Effector memory CD4-positive, alpha-beta T cell (primary cell): ENCODE measurements around the gene RRP15.

Source experiments
- DNase-seq, 3 donors: peaks; one replicate each; pipeline ENCODE4 v3.0.0-alpha.2; 2020
- H3K27ac ChIP-seq: 2 replicates; pipeline ENCODE4 v1.7.0; 2013; ENCODE audit warnings: mild to moderate bottlenecking, low read length, moderate library complexity; ENCODE audit not compliant: insufficient read depth, poor library complexity, severe bottlenecking
- H3K27me3 ChIP-seq: replicated peaks from 2 replicates; pipeline ENCODE4 v1.7.0; 2013; ENCODE audit warnings: mild to moderate bottlenecking, low read length; ENCODE audit not compliant: insufficient read depth, control insufficient read depth, poor library complexity, severe bottlenecking
- H3K36me3 ChIP-seq: 2 replicates; pipeline ENCODE4 v1.7.0; 2013; ENCODE audit warnings: mild to moderate bottlenecking, low read length, moderate library complexity; ENCODE audit not compliant: control insufficient read depth, insufficient read depth
- H3K4me1 ChIP-seq: 2 replicates; pipeline ENCODE4 v1.7.0; 2013; ENCODE audit warnings: low read length, mild to moderate bottlenecking; ENCODE audit not compliant: control insufficient read depth, insufficient read depth, poor library complexity, severe bottlenecking
- H3K4me3 ChIP-seq: 2 replicates; pipeline ENCODE4 v1.7.0; 2013; ENCODE audit warnings: low read length, low read depth, mild to moderate bottlenecking; ENCODE audit not compliant: insufficient read depth, poor library complexity, severe bottlenecking
- H3K9me3 ChIP-seq: 2 replicates; pipeline ENCODE4 v1.7.0; 2013; ENCODE audit warnings: mild to moderate bottlenecking, low read length, moderate library complexity; ENCODE audit not compliant: control insufficient read depth

Gene RRP15

DNA sequence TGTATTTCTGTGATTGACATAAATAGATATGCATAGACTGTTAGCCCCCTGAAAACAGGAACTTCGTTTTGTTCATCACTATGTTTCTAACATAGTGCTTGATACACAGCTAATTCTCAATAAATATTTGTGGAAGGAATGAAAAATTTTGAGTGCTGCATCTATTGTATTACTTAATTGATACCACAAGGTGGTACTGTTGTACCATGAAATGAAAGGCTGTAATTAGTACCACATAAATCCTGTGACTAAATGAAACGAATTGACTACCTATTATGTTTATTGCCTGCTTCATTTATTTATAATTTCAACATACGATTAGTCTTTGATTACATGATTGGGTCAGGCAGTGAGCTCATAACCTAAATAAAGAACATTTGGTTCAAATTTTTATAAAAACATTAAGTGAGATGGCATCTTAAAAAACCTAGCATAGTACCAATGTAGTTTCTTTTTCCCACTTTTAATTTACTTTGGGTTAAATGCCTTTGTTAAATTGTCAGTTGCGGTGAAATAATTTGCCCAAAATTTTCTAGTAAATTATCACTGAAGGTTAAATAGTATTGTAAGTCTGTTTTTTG lies 45.0 kb downstream of the RRP15 start:
- H3K4me1 ChIP-seq: no peaks in the 10 kb centered on the region
- no peak overlapping the region for H3K4me3 ChIP-seq
- DNase-seq: no peak
- no peaks in the 10 kb centered on the region for H3K36me3 ChIP-seq
- no peak overlapping the region for H3K27ac ChIP-seq
- H3K9me3 ChIP-seq: no peaks in the 10 kb centered on the region
- H3K27me3 ChIP-seq: no peaks in the 10 kb centered on the region

DNA sequence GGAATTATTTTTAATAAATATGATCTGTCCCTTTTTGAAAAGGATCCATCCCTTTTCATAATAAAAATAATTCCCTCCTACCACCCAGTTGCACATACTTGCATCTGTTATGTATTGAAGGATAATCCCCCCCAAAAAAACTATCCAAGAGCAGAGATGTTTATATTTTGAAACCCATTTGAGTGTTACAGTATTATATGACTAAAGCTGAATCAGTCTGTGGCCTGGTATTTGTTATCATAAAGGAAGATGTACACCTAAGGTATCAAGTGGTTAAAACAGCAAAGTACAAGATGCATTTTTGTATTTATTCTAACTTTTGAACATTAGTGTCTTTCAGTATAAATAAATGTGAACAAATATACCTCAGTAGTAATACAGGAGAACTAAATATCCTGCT lies 47.3 kb downstream of the RRP15 start:
- Histone ChIP-seq H3K27me3 (no peaks in the 10 kb centered on the region), H3K4me3 (no peak overlapping the region), H3K9me3 (no peaks in the 10 kb centered on the region), H3K36me3 (peaks cover 7% of the 10 kb centered on the region), H3K27ac (no peak overlapping the region), H3K4me1 (no peaks in the 10 kb centered on the region)
- DNase-seq: no peak

- DNase-seq: no peak
Observed at GRCh38 chr1:218336328-218336727, 51.2 kb downstream of the RRP15 start.

GRCh38 chr1:218339267-218339831 lies 54.3 kb downstream of the RRP15 start:
- Histone ChIP-seq H3K27me3 (no peaks in the 10 kb centered on the region), H3K4me3 (no peak overlapping the region), H3K9me3 (no peaks in the 10 kb centered on the region), H3K4me1 (no peaks in the 10 kb centered on the region), H3K36me3 (peaks cover 7% of the 10 kb centered on the region), H3K27ac (no peak overlapping the region)
- DNase-seq: no peak

More at GRCh38 chr1:218336328-218336727, 51.2 kb downstream of the RRP15 start:
- Histone ChIP-seq H3K4me3 (no peak overlapping the region), H3K4me1 (no peaks in the 10 kb centered on the region), H3K9me3 (no peaks in the 10 kb centered on the region), H3K27ac (no peak overlapping the region), H3K36me3 (peaks cover 7% of the 10 kb centered on the region), H3K27me3 (no peaks in the 10 kb centered on the region)

GRCh38 chr1:218341325-218341724 lies 56.2 kb downstream of the RRP15 start:
- H3K27me3 ChIP-seq: no peaks in the 10 kb centered on the region
- H3K36me3 ChIP-seq: peaks cover under 1% of the 10 kb centered on the region
- H3K4me3 ChIP-seq: no peak overlapping the region
- no peaks in the 10 kb centered on the region for H3K9me3 ChIP-seq
- peaks cover 10% of the 10 kb centered on the region for H3K4me1 ChIP-seq
- DNase-seq: no peak
- H3K27ac ChIP-seq: no peak overlapping the region

GRCh38 chr1:218342091-218342490 lies 57.0 kb downstream of the RRP15 start:
- H3K36me3 ChIP-seq: no peaks in the 10 kb centered on the region
- H3K27ac ChIP-seq: no peak overlapping the region
- H3K4me3 ChIP-seq: no peak overlapping the region
- no peak for DNase-seq
- H3K4me1 ChIP-seq: peaks cover 13% of the 10 kb centered on the region
- no peaks in the 10 kb centered on the region for H3K9me3 ChIP-seq
- H3K27me3 ChIP-seq: no peaks in the 10 kb centered on the region

DNA sequence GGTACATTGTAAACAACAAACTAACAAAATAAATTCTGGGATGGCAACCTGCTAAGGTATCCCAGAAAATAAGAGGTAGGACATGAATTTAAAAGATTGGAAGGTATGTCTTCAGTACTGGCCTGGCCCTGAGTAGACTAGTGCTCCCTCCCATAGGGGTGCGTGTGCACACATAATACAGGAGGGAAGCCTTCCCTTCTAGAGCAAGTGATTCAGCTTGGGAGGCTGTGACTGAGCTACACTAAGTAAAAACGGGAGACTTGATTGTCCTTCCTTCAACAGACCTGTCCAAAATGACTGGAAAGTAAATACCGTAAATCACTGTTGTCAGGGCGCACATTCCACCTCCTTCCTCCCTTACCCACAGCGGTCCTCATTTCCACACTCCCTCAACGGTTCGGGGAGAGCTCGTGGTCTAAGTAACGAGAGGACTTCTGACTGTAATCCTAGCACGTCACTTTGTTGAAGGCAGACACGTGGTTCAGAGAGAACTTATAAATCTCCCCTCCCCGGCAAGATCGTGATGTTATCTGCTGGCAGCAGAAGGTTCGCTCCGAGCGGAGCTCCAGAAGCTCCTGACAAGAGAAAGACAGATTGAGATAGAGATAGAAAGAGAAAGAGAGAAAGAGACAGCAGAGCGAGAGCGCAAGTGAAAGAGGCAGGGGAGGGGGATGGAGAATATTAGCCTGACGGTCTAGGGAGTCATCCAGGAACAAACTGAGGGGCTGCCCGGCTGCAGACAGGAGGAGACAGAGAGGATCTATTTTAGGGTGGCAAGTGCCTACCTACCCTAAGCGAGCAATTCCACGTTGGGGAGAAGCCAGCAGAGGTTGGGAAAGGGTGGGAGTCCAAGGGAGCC lies 60.0 kb downstream of the RRP15 start, which contains the start of gene TGFB2:
TGFB2 (plus strand) TSS at position 523 of the 859 bp plus-strand sequence. CDS start 1,366 bp downstream, outside the sequence.
- H3K4me3 ChIP-seq: peak within 1 kb of the TSS; percentile 73
- H3K27me3 ChIP-seq: no peaks in the 10 kb centered on the region
- H3K4me1 ChIP-seq: peaks cover 13% of the 10 kb centered on the region
- H3K27ac ChIP-seq: no peak within 1 kb of the TSS
- no peaks in the 10 kb centered on the region for H3K9me3 ChIP-seq
- no peak for DNase-seq
- no peaks in the 10 kb centered on the region for H3K36me3 ChIP-seq

DNA sequence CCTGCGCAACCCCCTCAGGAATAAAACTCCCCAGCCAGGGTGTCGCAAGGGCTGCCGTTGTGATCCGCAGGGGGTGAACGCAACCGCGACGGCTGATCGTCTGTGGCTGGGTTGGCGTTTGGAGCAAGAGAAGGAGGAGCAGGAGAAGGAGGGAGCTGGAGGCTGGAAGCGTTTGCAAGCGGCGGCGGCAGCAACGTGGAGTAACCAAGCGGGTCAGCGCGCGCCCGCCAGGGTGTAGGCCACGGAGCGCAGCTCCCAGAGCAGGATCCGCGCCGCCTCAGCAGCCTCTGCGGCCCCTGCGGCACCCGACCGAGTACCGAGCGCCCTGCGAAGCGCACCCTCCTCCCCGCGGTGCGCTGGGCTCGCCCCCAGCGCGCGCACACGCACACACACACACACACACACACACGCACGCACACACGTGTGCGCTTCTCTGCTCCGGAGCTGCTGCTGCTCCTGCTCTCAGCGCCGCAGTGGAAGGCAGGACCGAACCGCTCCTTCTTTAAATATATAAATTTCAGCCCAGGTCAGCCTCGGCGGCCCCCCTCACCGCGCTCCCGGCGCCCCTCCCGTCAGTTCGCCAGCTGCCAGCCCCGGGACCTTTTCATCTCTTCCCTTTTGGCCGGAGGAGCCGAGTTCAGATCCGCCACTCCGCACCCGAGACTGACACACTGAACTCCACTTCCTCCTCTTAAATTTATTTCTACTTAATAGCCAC lies 60.7 kb downstream of the RRP15 start:
- Histone ChIP-seq H3K27ac (no peak overlapping the region), H3K4me1 (peaks cover 13% of the 10 kb centered on the region), H3K36me3 (no peaks in the 10 kb centered on the region), H3K9me3 (no peaks in the 10 kb centered on the region), H3K27me3 (no peaks in the 10 kb centered on the region), H3K4me3 (peak overlapping the region; percentile 73)
- peak in 1 of 3 donors; percentile 12 for DNase-seq

DNA sequence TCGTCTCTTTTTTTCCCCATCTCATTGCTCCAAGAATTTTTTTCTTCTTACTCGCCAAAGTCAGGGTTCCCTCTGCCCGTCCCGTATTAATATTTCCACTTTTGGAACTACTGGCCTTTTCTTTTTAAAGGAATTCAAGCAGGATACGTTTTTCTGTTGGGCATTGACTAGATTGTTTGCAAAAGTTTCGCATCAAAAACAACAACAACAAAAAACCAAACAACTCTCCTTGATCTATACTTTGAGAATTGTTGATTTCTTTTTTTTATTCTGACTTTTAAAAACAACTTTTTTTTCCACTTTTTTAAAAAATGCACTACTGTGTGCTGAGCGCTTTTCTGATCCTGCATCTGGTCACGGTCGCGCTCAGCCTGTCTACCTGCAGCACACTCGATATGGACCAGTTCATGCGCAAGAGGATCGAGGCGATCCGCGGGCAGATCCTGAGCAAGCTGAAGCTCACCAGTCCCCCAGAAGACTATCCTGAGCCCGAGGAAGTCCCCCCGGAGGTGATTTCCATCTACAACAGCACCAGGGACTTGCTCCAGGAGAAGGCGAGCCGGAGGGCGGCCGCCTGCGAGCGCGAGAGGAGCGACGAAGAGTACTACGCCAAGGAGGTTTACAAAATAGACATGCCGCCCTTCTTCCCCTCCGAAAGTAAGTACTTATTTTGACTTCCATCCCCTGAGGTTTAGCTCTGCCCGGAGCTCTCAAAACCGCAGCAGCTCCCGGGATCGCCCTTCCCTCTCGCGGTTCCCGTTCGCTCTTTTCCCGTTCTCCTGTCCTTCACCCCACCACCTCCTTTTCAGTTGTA lies 61.5 kb downstream of the RRP15 start:
- no peaks in the 10 kb centered on the region for H3K9me3 ChIP-seq
- DNase-seq: no peak
- peak overlapping the region; percentile 73 for H3K4me3 ChIP-seq
- peaks cover 15% of the 10 kb centered on the region for H3K4me1 ChIP-seq
- no peaks in the 10 kb centered on the region for H3K27me3 ChIP-seq
- H3K36me3 ChIP-seq: no peaks in the 10 kb centered on the region
- H3K27ac ChIP-seq: no peak overlapping the region
